Measurements from ENCODE around the gene TBC1D9.

Gene TBC1D9

DNA sequence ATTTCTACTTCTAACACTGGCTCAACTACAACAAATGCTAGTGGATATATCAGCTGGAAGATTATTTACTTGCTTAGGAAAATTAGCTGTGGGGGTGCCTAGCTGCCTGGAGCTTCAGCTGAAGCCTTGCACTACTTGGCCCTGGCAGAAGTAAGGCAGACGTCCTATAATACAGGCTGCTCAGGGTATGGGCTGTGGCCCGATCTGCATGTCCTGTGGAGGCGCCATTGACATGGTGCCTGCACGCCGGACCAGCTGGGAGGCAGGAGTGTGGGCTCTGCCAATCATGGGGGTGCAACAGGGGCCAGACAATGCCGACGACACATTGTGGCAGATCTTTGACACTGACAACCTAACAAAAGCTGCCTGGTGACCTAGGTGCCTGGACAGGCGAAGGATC, 155.8 kb downstream of the TBC1D9 start:
- H4K20me1 ChIP-seq (ENCODE audit: insufficient read depth, low read length): no peaks in the 10 kb centered on the region
- TF ChIP-seq EZH2phosphoT487 (IDR thresholded peaks at IDR 0.05; ENCODE audit: low read length): no peak
- TF ChIP-seq, protein P1, sequence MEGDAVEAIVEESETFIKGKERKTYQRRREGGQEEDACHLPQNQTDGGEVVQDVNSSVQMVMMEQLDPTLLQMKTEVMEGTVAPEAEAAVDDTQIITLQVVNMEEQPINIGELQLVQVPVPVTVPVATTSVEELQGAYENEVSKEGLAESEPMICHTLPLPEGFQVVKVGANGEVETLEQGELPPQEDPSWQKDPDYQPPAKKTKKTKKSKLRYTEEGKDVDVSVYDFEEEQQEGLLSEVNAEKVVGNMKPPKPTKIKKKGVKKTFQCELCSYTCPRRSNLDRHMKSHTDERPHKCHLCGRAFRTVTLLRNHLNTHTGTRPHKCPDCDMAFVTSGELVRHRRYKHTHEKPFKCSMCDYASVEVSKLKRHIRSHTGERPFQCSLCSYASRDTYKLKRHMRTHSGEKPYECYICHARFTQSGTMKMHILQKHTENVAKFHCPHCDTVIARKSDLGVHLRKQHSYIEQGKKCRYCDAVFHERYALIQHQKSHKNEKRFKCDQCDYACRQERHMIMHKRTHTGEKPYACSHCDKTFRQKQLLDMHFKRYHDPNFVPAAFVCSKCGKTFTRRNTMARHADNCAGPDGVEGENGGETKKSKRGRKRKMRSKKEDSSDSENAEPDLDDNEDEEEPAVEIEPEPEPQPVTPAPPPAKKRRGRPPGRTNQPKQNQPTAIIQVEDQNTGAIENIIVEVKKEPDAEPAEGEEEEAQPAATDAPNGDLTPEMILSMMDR (IDR thresholded peaks at IDR 0.05; ENCODE audit: low read length): no peak
- H3K27me3 ChIP-seq (replicated peaks; ENCODE audit: insufficient read depth, low read length): no peaks in the 10 kb centered on the region

DNA sequence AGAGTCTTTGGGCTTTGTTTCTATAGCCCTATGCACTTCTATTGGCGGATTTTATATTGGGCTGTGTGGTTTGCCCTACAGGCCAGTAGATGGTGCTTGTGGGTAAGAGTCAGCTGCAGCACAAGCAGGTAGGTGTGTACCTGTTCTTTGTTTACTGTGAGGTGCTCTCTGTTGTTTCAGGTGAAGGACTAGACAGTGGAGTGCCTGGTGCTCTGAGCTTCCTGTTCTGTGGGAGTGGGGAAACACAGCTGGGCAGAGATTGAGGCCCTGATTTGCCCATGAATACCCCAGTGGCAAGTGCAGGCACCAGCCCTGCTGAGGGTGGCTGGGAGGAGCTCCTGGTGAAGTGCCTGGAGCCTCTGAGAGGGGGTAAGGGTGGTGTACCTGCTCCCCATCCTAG, 161.1 kb downstream of the TBC1D9 start:
- Histone ChIP-seq H3K79me2 (ENCODE audit: low read length) (no peaks in the 10 kb centered on the region), H3K9me2 (replicated peaks; ENCODE audit: insufficient read depth, low read length) (no peaks in the 10 kb centered on the region), H4K20me1 (ENCODE audit: insufficient read depth, low read length) (no peaks in the 10 kb centered on the region), H3K36me3 (replicated peaks; ENCODE audit: insufficient read depth, low read length) (no peaks in the 10 kb centered on the region), H2AFZ (ENCODE audit: low read length) (0 out of 2 replicates have a peak overlapping the region, but pooled peaks have one; percentile 9), H3K9ac (ENCODE audit: low read length) (no peak overlapping the region), H3K27me3 (replicated peaks; ENCODE audit: insufficient read depth, low read length) (no peaks in the 10 kb centered on the region), H3K27ac (ENCODE audit: low read length) (no peak overlapping the region), H3K4me3 (ENCODE audit: low read length) (no peak overlapping the region), H3K4me1 (ENCODE audit: low read length) (no peaks in the 10 kb centered on the region), H3K9me3 (replicated peaks; ENCODE audit: insufficient read depth, low read length) (no peaks in the 10 kb centered on the region), H3K4me2 (ENCODE audit: low read depth, low read length) (no peak overlapping the region; the same call in 1 of the 2 replicates), H3F3A (ENCODE audit: insufficient read depth, low read length) (no peaks in the 10 kb centered on the region)
- DNase-seq: peak; percentile 80
- TF ChIP-seq EZH2phosphoT487 (IDR thresholded peaks at IDR 0.05; ENCODE audit: low read length) (no peak), EZH2 (optimal IDR thresholded peaks at IDR 0.05; ENCODE audit: low read depth, low read length) (no peak)
- TF ChIP-seq, protein P1 (IDR thresholded peaks at IDR 0.05; ENCODE audit: low read length): peak; percentile 78

More for the DNA sequence above, 155.8 kb downstream of the TBC1D9 start:
- H3K4me3 ChIP-seq (ENCODE audit: low read length): no peak overlapping the region
- no peak for DNase-seq
- no peaks in the 10 kb centered on the region for H3K36me3 ChIP-seq (replicated peaks; ENCODE audit: insufficient read depth, low read length)
- no peaks in the 10 kb centered on the region for H3K9me2 ChIP-seq (replicated peaks; ENCODE audit: insufficient read depth, low read length)
- no peak overlapping the region for H2AFZ ChIP-seq (ENCODE audit: low read length)
- H3K27ac ChIP-seq (ENCODE audit: low read length): no peak overlapping the region
- no peaks in the 10 kb centered on the region for H3F3A ChIP-seq (ENCODE audit: insufficient read depth, low read length)
- H3K4me2 ChIP-seq (ENCODE audit: low read depth, low read length): no peak overlapping the region
- no peaks in the 10 kb centered on the region for H3K9me3 ChIP-seq (replicated peaks; ENCODE audit: insufficient read depth, low read length)
- H3K4me1 ChIP-seq (ENCODE audit: low read length): no peaks in the 10 kb centered on the region
- H3K9ac ChIP-seq (ENCODE audit: low read length): no peak overlapping the region
- H3K79me2 ChIP-seq (ENCODE audit: low read length): no peaks in the 10 kb centered on the region

DNA sequence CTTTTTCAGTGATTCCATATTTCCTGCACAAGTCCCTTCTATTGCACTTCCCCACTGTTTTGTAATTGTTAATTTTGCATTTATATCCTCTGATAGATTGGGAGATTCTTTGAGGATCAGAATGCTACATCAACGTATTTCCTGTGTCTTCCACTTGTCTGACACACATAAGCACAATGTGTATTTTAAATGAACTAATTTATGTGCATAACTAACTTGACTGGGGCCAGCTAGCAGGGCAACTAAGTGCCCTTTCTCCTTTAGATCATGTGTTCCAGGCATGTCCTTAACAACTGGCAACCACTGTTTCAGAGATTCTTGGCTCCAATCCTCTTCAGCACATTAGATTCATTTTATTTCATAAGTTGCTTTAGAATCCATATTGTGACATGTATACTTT, 171.7 kb downstream of the TBC1D9 start:
- Histone ChIP-seq H3K27me3 (replicated peaks; ENCODE audit: insufficient read depth, low read length) (no peaks in the 10 kb centered on the region), H3K9me3 (replicated peaks; ENCODE audit: insufficient read depth, low read length) (no peaks in the 10 kb centered on the region), H3K9me2 (replicated peaks; ENCODE audit: insufficient read depth, low read length) (no peaks in the 10 kb centered on the region), H3K4me2 (ENCODE audit: low read depth, low read length) (no peak overlapping the region), H3K27ac (ENCODE audit: low read length) (no peak overlapping the region), H3F3A (ENCODE audit: insufficient read depth, low read length) (no peaks in the 10 kb centered on the region), H3K9ac (ENCODE audit: low read length) (no peak overlapping the region), H3K4me3 (ENCODE audit: low read length) (no peak overlapping the region), H3K4me1 (ENCODE audit: low read length) (no peaks in the 10 kb centered on the region), H2AFZ (ENCODE audit: low read length) (no peak overlapping the region), H3K79me2 (ENCODE audit: low read length) (no peaks in the 10 kb centered on the region), H4K20me1 (ENCODE audit: insufficient read depth, low read length) (no peaks in the 10 kb centered on the region), H3K36me3 (replicated peaks; ENCODE audit: insufficient read depth, low read length) (no peaks in the 10 kb centered on the region)
- TF ChIP-seq EZH2 (optimal IDR thresholded peaks at IDR 0.05; ENCODE audit: low read depth, low read length) (no peak), EZH2phosphoT487 (IDR thresholded peaks at IDR 0.05; ENCODE audit: low read length) (no peak)
- no peak for DNase-seq

GRCh38 chr4:140581078-140581477, 175.1 kb downstream of the TBC1D9 start:
- H3K79me2 ChIP-seq (ENCODE audit: low read length): no peaks in the 10 kb centered on the region
- H3K4me3 ChIP-seq (ENCODE audit: low read length): no peak overlapping the region
- H3K36me3 ChIP-seq (replicated peaks; ENCODE audit: insufficient read depth, low read length): no peaks in the 10 kb centered on the region
- no peaks in the 10 kb centered on the region for H3K27me3 ChIP-seq (replicated peaks; ENCODE audit: insufficient read depth, low read length)
- H3K9me3 ChIP-seq (replicated peaks; ENCODE audit: insufficient read depth, low read length): no peaks in the 10 kb centered on the region
- H2AFZ ChIP-seq (ENCODE audit: low read length): no peak overlapping the region
- no peak for DNase-seq
- no peaks in the 10 kb centered on the region for H3F3A ChIP-seq (ENCODE audit: insufficient read depth, low read length)
- no peak overlapping the region for H3K9ac ChIP-seq (ENCODE audit: low read length)
- H3K27ac ChIP-seq (ENCODE audit: low read length): no peak overlapping the region
- TF ChIP-seq EZH2phosphoT487 (IDR thresholded peaks at IDR 0.05; ENCODE audit: low read length): no peak
- TF ChIP-seq, protein P1 (IDR thresholded peaks at IDR 0.05; ENCODE audit: low read length): no peak
- no peak for TF ChIP-seq EZH2 (optimal IDR thresholded peaks at IDR 0.05; ENCODE audit: low read depth, low read length)
- H3K4me1 ChIP-seq (ENCODE audit: low read length): no peaks in the 10 kb centered on the region
- no peaks in the 10 kb centered on the region for H4K20me1 ChIP-seq (ENCODE audit: insufficient read depth, low read length)
- no peak overlapping the region for H3K4me2 ChIP-seq (ENCODE audit: low read depth, low read length)
- H3K9me2 ChIP-seq (replicated peaks; ENCODE audit: insufficient read depth, low read length): no peaks in the 10 kb centered on the region

Data from MM.1S (cell line).